Stimulated activated CD8-positive, alpha-beta memory T cell treated with anti-CD3 and anti-CD28 coated beads, Interleukin-12 subunit alpha, Interleukin-12 subunit beta, amount 100 ng/mL, for 1 hour (primary cell): Measurements from ENCODE around the gene PLIN1.
"Not testable (repeated sequence)": the region's sequence is repeated elsewhere in the genome, so short reads cannot be mapped to it uniquely, and the experiment has no call there.

Experiments
- DNase-seq: peaks from one replicate; pipeline ENCODE4 v3.0.0-alpha.2; 2020; ENCODE audit warnings: low read depth

Gene PLIN1, protein sequence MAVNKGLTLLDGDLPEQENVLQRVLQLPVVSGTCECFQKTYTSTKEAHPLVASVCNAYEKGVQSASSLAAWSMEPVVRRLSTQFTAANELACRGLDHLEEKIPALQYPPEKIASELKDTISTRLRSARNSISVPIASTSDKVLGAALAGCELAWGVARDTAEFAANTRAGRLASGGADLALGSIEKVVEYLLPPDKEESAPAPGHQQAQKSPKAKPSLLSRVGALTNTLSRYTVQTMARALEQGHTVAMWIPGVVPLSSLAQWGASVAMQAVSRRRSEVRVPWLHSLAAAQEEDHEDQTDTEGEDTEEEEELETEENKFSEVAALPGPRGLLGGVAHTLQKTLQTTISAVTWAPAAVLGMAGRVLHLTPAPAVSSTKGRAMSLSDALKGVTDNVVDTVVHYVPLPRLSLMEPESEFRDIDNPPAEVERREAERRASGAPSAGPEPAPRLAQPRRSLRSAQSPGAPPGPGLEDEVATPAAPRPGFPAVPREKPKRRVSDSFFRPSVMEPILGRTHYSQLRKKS

DNA sequence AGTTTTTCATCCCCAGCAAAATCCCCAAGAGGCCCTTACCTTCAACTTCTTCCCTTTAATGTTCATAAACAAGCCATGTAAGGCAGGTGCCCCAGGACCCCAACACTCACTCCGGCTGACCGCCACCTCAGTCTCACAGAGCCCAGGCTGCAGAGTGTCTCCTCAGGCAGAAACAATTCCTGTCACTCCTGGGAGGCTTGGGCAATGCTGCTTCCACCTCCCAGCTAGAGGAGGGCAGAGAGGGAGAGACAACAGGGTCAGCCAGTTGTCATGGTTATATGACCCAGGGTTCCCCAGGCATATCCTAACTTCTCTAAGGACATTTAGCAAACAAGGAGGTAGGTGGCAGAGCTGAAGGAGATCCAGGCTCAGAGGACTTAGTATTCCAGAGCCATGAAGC, at the start of gene PLIN1:
Gene PLIN1 (minus strand): TSS at position 156 of the 400 bp plus-strand sequence. CDS start 1,878 bp downstream, outside the sequence.
- DNase-seq = no peak

DNA sequence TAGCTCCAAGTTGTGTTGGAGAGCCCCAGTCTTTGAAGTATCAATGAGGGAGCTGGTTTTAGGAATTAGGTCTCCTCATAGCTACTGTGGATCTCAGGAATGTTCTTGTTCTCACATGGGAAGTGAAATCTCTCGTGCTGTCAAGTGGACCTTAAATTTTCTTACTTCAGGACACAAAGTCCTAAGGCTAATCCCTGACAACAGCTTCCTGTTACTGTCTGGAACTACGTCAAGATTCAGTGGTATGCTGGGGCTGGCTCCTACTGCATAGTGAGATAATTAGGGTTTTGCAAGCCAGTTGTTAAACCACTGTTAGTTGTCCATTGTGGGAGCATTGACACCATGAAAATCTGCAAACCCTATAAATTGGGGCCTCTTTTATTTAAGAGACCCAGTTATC, 49.1 kb upstream of the PLIN1 start:
- DNase-seq = no peak

DNA sequence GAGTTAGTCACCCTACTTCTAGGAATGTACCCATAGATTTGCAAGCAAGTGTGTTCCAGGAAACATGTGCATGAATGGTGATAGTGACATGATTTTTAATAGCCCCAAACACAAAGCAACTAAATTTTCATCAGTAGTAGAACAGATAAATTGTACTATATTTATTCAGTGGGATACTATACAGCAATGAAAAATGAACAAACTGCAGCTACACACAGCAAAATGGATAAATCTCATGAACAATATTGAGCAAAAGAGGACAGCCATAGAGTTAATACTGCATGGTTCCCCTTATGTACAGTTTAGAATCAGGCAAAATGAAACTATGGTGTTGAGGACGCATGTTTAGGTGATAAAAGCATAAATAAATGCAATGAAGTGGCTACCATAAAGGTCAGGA, 45.9 kb upstream of the PLIN1 start:
- no peak for DNase-seq

DNA sequence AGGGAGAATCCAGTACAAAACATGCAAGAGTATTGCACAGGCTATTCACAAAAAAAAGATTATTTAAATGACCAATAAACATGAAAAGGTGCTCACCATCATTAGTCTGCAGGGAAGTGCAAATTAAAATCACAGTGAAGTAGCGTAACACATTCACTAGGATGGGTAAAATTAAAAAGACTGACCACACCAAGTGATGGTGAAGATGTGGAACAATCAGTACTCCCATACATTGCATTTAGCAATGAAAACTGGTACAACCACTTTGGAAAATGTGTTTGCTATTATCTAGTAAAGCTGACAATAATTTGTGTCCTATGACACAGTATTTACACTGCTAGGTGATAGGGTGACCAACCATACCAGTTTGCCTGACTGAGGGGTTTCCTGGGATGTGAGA, 45.5 kb upstream of the PLIN1 start:
- DNase-seq = no peak

DNA sequence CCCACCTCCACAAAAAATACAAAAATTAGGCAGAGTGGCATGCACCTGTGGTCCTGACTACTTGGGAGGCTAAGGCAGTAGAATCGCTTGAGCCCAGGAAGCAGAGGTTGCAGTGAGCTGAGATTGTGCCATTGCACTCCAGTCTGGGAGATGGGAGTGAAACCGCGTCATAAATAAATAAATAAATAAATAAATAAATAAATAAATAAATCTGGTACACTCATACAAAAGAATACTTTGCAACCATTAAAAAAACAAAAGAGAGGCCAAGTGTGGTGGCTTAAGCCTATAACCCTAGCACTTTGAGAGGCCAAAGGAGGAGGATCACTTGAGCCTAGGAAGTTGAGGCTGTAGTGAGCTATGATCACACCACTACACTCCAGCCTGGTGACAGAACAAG, 43.9 kb upstream of the PLIN1 start:
- DNase-seq = no peak

DNA sequence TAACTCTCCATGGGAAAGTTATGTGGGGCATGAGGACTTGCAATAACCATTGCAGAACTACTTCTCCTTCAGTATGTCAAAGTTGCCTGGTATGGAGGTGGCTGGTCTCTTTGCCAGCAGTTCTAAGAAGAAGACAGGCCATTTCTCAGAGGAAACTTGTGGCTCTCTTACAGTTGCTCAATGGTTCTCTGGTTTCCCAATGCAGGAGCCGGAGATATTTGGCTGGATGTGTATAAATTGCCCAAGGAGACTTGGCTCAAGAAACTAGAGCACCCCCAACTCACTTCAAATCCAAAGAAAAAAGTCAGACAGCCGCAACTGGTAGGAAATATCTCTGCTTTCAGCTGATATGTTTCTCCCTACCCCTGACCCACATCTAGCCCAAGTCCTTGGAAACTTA, 35.6 kb upstream of the PLIN1 start:
- DNase-seq = no peak

DNA sequence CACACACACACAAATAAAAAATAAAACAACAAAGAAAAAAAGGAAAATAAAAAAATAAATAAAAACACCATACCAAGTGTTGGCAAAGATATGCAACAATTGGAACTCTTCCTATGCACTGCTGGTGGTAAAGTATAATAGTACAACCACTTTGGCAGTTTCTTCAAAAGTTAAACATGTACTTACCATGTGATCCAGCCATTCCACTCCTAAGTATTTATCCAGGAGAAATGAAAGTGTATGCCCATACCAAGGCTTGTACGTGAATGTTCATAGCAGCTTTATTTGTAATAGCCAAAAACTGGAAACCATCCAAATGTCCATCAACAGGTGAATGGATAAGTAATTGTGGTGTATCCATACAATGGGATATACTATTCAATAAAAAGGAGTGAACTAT, 28.4 kb upstream of the PLIN1 start:
- no peak for DNase-seq

DNA sequence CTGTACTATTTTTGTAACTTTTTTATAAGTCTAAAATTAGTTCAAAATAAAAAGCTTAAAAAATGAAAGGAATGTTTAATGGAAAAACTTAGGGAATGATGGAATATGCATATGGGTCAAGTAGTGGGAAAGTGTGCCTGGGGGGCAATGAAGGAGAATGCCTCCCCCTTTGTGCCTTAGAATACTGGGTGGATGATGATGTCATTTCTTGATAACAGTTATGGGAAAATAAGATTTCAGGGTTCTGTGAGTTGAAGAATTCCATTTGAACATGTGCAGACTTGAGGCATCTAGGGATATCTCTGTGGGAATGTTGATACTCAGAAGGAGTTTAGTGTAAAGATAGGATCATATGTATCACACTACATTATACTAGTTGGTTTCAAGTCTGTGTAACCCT, 25.2 kb upstream of the PLIN1 start:
- DNase-seq = no peak

DNA sequence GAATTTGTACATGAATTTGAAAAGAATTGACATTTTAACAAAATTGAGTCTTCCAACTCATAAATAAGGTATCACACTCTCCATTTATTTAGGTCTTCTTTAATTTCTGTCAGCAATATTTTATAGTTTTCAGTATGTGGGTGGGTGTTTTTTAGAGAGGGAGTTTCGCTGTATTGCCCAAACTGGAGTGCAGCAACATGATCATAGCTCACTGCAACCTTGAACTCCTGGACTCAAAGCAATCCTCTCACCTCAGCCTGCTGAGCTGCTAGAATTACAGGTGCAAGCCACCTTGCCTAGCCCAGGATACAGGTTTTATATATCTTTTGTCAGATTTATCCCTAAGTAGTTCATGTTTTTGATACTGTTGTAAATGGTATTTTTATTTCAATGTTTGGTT, 16.0 kb upstream of the PLIN1 start:
- DNase-seq = no peak

DNA sequence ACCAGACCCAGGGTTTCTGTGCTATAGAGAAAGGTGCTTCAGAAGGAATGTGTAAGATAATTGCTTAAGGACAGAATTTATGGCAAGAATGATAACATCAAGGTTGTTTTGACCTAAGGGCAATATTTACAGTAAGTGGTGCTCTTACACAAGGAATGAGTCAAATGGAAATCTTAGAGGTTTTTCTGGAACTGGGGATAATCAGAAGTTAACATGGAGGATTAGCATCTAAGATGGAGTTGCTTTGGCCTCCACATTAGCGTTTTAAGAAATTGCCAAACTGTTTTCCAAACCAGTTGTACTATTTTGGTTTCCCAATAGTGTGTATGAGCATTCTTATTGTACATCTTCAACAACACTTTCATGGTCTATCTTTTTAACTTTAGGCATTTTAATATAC, 14.5 kb upstream of the PLIN1 start:
- DNase-seq = no peak

DNA sequence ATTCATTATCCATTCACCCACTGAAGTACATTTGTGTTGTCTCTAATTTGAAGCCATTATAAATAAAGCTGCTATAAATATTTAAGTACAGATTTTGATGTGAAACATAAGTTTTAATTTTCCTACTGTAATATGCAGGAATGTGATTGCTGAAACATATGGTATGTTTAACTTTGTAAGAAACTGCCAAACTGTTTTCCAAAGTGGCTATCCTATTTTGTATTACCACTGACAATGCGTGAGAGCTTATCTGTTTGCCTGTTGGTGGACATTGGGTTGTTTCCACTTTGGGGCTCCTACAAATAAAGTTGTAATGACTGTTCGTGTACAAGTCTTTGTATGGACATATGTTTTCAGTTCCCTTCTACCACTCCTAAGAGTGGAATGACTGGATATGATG, 13.9 kb upstream of the PLIN1 start:
- no peak for DNase-seq

DNA sequence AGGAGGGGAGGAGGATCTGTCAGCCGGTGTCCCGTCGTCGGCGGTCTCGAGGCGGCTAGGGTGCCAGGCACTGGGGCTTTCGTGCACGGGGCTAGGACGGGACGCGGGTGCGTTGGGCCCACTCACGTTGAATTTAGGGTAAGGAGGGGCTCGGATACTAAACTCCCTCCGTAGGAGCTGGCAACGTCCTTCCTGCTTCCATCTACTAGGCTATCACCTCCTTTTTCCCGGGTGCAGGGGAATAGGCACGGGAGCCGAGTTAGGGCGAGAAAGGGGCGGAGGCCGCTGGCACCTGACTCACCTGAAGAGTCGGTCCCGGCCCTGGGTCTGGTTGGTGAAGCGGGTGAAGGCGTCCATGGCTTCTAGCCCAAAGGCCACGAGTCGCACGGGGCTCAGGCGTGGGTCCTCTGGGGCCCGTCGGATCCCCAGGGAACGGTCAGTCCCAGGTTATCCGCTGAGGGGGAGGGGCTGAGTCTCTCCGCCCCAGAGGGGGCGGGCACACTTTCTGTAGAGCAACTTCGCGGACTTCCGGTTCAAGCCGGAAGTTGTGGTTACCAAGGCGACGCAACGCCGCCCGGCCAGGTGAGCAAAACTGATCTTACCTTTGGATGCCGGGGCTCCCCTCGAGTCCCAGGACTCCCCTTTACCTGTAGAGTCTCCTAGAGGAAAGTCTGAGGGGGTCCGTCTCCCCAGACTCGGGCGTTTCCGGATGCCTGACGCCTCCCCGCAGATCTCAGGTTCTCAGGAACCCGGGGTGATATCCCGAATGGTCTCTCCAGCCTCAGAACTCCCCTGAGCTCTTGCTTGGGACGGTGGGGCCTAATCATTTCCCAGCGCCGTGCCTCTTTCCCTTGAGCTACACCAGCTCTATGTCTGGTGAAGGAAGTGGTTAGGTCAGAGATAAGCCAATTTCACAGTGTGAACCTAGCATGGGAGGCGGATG, 11.4 kb upstream of the PLIN1 start, which contains the start of the genes PEX11A and WDR93:
Gene PEX11A (minus strand): TSS at position 479 of the 943 bp plus-strand sequence. CDS start 122 bp downstream, at position 357.
Gene WDR93 (plus strand): TSS at position 536 of the 943 bp plus-strand sequence. CDS start 10,936 bp downstream, outside the sequence.
- peak; percentile 61 for DNase-seq

DNA sequence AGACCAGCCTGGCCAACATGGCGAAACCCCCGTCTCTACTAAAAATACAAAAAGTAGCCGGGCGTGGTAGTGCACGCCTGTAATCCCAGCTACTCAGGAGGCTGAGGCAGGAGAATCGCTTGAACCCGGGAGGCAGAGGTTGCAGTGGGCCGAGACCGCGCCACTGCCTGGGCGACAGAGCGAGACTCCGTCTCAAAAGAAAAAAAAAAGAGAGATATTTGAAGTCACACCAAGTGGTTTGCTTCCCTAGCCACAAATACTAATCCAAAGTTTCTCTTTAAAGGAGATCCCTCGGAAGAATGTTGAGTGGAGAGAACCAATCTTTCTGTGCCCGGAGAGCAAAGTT, 10.7 kb upstream of the PLIN1 start:
- DNase-seq = not testable (repeated sequence)

DNA sequence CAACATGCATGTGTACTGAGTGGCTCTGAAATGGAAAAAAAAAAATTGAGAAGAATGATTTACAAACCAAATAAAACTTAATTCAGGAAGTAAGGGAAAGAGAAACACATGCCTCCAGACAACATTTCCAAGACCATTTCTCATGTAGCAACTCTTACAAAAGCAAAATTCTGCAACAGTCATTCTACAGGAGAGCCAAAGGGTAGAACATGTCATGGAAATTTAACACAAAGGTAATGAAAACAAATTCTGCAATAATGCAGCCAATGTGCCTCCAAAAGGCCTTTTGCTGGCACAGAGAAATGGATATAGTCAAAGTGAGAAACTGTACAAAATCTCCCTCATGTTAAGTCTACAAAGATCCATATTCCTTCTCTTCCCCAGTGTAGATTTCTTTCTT, 7.4 kb upstream of the PLIN1 start:
- no peak for DNase-seq

DNA sequence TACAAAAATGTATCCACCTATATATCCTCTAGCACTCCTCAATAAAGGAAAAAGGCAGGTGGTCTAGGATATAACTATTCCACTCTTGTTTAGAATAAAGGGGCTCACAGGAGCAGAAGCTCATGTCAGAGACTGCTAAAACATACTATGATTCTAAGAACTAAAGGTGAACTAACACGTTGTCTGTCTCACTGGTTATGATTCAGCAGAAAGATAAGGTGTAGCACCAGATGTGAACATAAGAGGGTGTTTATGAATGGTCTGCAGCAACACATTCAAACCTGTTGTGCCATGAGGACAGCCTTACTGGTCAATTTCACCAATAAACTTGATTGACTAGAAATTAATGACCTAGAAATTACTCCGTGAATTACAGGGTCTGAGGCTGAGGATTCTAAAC, 6.8 kb upstream of the PLIN1 start:
- no peak for DNase-seq

DNA sequence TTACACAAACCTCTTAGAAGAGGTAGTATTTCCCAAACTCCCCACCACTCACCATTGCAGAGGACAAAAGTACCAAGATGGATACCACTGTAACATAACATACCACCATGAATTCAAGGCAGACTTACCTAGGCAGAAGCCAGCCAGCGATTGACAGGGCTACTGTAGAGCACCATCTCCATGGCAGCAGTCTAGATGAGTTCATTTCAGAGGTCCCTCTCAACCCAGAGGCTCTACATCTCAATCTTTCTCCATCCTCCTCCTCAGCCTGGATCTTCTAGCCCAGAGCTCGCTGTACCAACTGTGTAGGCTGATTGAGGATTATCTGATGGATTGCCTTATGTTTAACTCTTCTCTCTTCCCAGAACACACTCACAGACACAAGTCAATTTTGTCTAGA, 2.0 kb upstream of the PLIN1 start:
- DNase-seq = no peak

DNA sequence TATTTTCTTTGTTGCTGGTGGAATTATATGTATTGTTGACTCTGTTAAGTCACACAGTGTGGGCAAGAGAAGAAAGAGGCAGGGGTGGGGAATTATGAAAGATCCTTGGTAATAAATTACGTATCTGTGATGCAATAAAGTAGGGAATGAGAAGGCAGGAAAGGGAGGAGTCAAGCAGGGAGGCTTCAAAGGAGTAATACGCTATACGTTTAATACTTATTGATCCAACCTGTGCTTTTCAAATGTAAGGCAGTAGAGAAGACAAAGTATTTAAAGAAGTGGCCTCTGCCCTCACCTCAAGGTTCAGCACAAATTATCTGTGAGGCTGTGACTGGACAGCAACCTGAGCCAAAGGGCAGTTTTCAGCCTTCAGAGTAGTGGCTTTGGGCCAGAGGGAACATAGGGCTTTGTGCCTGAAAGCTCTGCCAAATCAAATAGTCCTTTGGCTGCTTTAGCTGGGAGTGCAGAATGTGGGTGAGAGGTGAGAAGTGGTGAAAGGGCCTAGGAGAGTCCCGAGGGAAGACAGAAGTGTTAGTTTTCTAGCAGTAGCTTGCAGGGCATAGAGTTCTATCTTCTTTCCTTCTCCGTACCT, 1.2 kb upstream of the PLIN1 start:
- no peak for DNase-seq

DNA sequence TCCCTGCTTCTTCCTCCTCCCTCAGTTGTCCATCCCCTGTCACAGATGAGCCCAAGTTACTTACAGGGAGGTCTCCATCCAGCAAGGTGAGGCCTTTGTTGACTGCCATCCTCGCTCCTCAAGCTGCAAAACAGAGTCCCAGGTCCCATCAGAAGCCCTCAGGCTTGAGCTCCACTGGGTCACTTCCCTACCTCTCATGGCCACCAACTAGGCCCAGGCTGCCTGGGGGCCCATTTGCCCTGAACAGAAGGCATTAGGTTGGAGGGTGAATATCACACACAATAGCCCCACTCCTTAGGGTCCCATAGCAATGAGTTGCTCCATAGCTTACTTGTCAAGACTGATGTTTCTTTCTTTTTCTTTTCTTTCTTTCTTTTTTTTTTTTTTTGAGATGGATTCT, 1.8 kb downstream of the PLIN1 start:
- no peak for DNase-seq

DNA sequence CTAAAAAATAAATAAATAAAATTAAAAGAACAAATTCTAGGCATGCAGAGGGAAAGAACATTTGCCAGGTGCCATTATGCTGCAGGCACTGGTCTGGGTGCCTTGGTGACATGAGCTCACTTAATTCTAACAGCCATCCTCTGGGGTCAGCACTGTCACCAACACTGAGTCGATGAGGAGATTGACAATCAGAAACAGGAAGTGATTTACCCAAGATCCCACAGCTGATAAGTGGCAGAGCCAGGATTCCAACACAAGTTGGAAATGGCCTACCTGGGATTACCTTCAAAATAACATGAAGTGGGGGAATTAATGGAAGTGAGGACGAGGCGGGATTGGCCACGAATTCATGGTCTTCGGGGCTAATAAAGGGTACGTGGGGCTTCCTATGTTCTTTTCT, 3.6 kb downstream of the PLIN1 start:
- DNase-seq = no peak

DNA sequence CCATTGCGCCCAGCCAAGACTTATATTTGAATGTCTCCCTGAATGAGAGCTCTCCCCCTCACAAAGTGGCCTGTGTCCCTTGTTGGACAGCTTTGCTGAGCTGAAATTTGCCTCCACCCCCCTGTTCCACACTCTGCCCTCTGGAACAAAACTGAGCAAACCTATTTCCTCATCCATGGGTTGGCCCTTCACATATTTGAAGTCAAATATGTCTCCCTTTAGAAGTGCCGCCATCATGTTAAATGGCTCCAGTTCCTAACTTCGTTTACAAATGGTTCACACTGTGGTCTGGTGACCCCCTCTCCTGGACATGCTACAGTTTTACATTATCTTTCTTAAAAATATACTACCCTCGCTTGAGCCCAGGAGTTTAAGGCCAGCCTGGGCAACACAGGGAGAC, 4.6 kb downstream of the PLIN1 start:
- no peak for DNase-seq

DNA sequence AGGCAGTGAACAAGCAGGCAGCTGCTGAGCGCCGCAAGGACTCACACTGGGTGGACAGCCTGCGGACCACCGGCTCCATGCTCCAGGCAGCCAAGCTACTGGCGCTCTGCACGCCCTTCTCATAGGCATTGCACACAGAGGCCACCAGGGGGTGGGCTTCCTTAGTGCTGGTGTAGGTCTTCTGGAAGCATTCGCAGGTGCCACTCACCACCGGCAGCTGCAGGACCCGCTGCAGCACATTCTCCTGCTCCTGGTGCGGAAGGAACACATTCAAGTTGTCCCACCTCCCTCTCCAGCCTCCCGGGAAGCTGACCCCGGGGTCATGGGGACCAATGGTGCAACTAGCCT, 6.0 kb downstream of the PLIN1 start:
- DNase-seq = no peak
